Epithelial cell of proximal tubule (primary cell): ENCODE data around the gene SHKBP1. TPM values are rescaled to one million over a fixed set of nuclear protein-coding genes. Genes with fewer than 3 reads are reported as not detected.

Experiments used
- DNase-seq: peaks from one replicate; pipeline ENCODE4 v3.0.0-alpha.2; 2011; ENCODE audit warnings: low read depth
- H3K4me3 ChIP-seq: 2 replicates; pipeline ENCODE4 v1.5.1; 2011; ENCODE audit warnings: low read depth, mild to moderate bottlenecking, low read length
- CTCF ChIP-seq: conservative IDR thresholded peaks from 2 replicates; pipeline ENCODE4 v1.5.1; 2012; ENCODE audit warnings: low read depth, mild to moderate bottlenecking, low read length
- total RNA-seq: library from RNA; depleted of rRNA; stranded (reverse); fragments of >200 nt; gene quantifications from 2 replicates; pipeline ENCODE4 v1.2.3, GENCODE V29; 2015

SHKBP1 gene
- total RNA-seq, 1 donor from 2014 or later: 113 TPM

- no peak for TF ChIP-seq CTCF
- peak overlapping the region; percentile 47 for H3K4me3 ChIP-seq
- DNase-seq: no peak
Observed at GRCh38 chr19:40567750-40568494, 8.8 kb upstream of the SHKBP1 start.

- peak overlapping the region; percentile 70 for H3K4me3 ChIP-seq
- TF ChIP-seq CTCF: no peak
- peak; percentile 92 for DNase-seq
Observed at GRCh38 chr19:40570313-40571004, 6.2 kb upstream of the SHKBP1 start.

GRCh38 chr19:40571005-40571318 is 5.7 kb upstream of the SHKBP1 start:
- no peak for TF ChIP-seq CTCF
- H3K4me3 ChIP-seq: no peak overlapping the region
- DNase-seq: no peak

GRCh38 chr19:40571831-40572495 is 4.7 kb upstream of the SHKBP1 start:
- no peak overlapping the region for H3K4me3 ChIP-seq
- no peak for DNase-seq
- TF ChIP-seq CTCF: no peak

GRCh38 chr19:40575326-40575725 is 1.3 kb upstream of the SHKBP1 start:
- no peak overlapping the region for H3K4me3 ChIP-seq
- DNase-seq: no peak
- TF ChIP-seq CTCF: no peak

- H3K4me3 ChIP-seq: peak overlapping the region; percentile 97
- DNase-seq: no peak
- TF ChIP-seq CTCF: no peak
Observed at GRCh38 chr19:40576151-40576584, 505 bp upstream of the SHKBP1 start.
